Fibroblast of skin of scalp (primary cell): ENCODE measurements around the gene EWSR1.
"Not testable (repeated sequence)": the region's sequence is repeated elsewhere in the genome, so short reads cannot be mapped to it uniquely, and the experiment has no call there.

Source experiments
- DNase-seq: peaks from one replicate; pipeline ENCODE4 v3.0.0-alpha.2; 2013

EWSR1 gene

DNA sequence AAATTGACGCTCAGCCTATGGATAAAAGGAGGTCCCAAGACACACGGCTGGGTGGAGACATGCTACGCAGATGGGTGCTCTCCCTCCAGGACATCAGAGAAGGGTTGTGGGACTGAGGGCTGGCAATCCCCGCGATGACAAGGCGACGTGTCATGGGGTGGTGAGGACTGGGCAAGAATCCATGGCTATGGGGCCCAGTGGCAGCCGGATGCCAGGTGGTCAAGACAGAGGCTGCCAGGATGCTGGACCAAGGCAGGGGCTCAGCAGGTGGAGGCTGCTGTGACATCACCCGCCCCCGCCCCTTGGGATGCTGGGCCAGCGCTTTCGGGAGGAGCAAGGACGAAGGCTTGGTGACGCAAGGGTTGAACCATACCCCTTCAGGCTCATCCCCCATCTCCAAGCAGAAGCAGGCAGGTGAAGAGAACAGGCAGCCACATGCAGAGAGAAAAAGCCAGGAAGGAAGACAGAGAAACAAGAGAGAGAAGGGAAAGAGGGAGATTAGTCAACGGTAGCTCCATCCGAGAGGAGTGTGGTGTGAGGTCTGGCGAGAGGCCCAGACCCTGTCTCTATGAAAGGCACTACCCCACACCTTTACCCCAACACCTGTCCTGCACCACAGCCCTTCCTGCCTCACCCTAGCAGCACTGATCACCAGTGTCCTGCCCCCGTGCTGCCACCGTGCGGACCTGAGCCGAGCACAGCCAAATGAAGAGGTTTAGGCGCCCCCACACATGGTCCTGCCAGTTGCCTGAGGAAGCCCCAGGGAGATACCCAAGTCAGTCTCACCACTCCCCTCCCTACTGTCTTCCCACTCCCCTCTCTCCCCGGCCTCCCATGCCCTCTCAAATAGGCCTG, 71.5 kb downstream of the EWSR1 start:
- no peak for DNase-seq

DNA sequence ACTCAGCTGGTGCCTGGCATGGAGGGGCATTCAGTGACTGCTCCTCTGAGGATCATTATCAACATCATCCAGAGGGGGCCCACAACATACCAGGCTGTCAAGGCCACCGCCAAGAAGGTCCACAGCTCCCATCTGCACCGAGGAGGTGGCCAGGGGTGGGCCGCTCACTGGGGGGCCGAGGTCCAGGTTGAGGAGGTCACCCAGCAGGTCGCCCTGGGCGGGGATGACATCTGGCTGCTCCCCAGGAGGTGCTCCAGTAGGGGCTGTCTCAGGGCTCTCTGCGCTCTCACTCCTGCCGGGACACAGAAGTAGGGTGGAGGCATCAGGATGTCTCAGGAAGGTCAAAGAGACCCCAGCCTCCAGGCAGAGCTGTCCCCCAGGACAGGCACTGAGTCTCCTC, 72.5 kb downstream of the EWSR1 start:
- DNase-seq = no peak

- DNase-seq = no peak
Measured at GRCh38 chr22:29341056-29341848, 73.2 kb downstream of the EWSR1 start.

- DNase-seq = no peak
Measured at GRCh38 chr22:29341849-29342127, 73.7 kb downstream of the EWSR1 start.

GRCh38 chr22:29342177-29342576, 74.1 kb downstream of the EWSR1 start:
- DNase-seq = no peak

- no peak for DNase-seq
Measured at GRCh38 chr22:29342577-29343312, 74.7 kb downstream of the EWSR1 start.

DNA sequence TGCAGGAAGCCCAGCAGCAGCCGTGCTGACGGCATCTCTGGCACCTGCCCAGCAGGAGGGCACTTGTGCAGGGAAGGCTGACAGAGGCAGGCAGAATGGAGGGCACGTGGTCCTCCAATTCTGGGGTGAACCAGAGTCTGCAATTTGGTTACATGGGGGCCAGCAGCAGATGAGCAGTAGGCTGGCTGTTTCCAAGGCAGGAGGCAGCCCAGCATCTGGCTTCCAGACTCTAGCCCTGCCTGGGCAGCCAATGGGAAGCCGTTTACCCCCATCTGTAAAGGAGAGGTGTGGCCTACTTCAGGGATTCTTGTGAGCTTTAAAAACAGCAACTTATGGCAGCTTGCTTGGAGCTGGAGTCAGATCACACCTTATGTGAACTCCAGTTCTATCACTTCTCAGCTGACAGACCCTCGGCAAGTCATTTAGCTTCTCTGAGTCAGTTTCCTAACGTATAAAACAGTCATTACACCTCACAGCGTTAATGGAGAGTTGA, 75.3 kb downstream of the EWSR1 start:
- DNase-seq = peak; percentile 29

- peak; percentile 90 for DNase-seq
Measured at GRCh38 chr22:29344137-29344536, 76.1 kb downstream of the EWSR1 start.

DNA sequence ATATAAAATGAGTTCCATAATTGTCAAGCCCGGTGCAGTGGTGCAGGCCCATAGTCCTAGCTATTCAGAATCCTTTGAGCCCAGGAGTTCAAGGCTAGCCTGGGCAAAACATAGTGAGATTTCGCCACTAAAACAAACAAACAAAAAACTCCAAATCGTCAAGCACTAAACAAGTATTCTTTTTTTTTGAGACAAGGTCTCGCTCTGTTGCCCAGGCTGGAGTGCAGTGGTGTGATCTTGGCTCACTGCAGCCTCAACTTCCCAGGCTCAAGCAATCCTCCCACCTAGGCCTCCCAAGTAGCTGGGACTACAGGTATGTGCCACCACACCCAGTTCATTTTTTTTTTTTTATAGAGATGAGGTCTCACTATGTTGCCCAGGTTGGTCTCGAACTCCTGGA, 76.8 kb downstream of the EWSR1 start:
- not testable (repeated sequence) for DNase-seq

GRCh38 chr22:29345932-29346331, 77.9 kb downstream of the EWSR1 start:
- DNase-seq = no peak

DNA sequence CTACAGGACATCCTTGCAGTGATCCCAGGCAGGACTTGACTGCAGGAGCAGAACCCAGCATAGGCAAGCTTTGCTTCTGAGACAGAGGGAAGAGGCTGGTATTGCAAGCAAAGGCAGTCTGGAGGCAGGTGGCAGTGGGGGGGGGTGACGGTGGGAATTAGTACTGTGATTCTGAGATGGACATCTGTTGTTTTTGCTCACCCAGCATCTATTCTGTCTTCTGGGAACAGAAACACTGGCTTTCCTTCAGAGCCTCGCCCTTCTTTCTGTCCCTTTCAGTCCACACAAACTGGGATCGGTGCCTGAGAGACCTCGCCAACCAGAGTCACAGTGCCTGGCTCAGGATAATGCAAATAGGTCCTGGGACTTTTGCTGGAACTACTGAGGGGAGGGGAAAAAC, 78.6 kb downstream of the EWSR1 start:
- DNase-seq = no peak

DNA sequence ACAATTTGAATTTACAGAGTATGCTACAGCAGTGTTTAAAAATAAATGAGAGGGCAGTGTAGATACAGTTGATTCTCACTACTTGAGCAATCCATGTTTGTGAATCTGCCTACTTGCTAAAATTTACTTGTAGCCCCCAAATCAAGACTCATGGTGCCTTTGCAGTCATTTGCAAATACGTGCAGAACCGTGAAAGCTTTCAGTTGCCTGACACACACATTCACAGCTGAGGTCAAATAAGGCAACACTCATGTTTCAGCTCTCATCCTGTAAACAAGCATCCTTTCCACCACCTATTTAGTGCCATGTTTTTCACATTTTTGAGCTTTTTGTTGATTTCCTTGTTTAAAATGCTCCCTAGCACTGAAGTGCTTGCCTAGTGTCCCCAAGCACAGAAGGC, 80.0 kb downstream of the EWSR1 start:
- DNase-seq = no peak

- no peak for DNase-seq
Measured at GRCh38 chr22:29348956-29349355, 80.9 kb downstream of the EWSR1 start.
